DMS79 treated with DMSO at 0.1 percent for 48 hours (cell line): ENCODE data around the gene TMC1.
"Not testable (repeated sequence)": the region's sequence is repeated elsewhere in the genome, so short reads cannot be mapped to it uniquely, and the experiment has no call there.

Experiments
- DNase-seq: peaks from one replicate; lab custom pipeline; 2025; lab: John Stamatoyannopoulos, UW

The TMC1 gene

DNA sequence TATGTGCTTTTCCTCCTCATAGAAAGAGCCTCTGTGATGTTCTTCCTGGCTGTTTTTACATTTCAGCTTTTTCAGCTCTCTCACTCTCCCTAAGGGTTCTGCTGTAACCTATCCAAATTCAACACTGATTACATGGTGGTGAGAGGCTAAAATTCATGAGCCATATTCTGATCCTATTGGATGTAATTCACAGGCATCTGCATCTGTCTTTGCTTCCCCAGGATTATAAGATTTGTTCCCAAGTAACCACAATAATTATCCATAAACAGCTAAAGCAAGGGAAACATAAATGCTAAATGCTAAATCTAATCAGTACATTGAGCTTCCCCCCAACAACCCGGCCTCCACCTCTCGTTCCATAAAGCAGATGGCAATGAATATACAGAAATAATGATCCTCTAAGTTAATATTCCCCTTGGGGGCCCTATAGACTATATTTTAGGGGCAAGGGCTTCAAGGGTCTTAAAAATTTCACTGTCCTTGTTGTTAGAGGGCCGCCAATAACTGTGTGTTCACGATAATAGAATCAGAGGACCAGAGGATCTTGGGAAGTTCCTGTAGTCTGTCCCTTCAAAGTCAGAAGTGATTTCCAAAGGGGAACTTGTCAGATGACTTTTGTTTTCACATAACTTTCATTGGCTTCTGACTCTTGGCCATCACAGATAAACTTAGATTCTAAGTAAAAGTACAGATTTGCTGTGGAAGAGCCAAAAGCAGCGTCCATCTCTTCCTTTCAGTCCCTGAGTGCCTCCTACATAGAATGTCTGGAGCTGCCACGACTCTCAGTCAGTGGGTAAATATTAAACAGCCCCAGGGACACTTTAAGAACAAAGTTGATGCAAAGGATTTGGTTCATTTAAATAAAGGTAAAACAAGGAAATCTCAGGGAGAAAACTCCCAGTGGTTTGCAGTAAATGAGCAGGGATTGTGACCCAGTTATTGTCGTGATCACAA lies 305.9 kb downstream of the TMC1 start:
- DNase-seq, result no peak

GRCh38 chr9:72827950-72828731 lies 306.7 kb downstream of the TMC1 start:
- DNase-seq, result no peak

DNA sequence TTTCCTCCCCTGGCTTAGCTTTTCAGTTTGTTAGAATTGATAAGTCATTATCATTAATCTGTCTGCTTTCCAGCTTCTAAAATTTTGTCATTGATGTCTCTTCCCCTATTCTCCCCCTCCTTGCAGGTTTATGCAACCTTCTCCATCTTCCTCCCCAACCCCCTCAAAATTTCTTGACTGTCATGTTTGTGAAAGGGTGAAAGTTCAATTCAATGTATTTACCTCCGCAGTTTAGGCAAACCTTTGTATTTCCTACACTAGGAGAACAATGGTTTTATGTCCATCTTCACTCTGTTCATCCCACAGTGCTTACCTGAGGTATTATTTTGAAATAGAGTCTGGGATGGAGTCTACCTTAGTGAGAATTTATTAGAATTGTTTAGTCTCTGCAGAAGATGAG lies 313.6 kb downstream of the TMC1 start:
- no peak for DNase-seq

GRCh38 chr9:72836790-72837189 lies 315.4 kb downstream of the TMC1 start:
- no peak for DNase-seq

DNA sequence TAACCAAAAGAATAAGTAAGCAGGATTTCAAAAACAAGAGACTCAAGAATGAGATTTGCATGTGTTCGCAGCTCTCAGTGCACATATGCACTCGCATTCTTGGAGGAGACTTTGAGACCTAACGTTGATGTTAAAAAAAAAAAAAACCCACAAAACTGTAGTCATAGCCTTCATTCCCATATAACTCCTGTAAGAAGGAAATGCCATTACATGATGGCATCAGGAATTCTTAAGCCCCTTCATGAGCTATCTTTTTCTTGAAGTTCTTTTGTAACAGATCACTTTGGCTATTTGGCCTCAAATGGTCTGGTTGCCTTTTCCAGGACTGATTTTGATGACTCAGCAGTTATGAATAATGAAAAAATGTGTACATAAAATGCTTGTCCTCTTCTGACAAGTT lies 317.7 kb downstream of the TMC1 start:
- no peak for DNase-seq

- DNase-seq, result no peak
Observed at GRCh38 chr9:72843520-72844439, 322.4 kb downstream of the TMC1 start.

GRCh38 chr9:72844440-72844768 lies 323.0 kb downstream of the TMC1 start:
- DNase-seq, result no peak

DNA sequence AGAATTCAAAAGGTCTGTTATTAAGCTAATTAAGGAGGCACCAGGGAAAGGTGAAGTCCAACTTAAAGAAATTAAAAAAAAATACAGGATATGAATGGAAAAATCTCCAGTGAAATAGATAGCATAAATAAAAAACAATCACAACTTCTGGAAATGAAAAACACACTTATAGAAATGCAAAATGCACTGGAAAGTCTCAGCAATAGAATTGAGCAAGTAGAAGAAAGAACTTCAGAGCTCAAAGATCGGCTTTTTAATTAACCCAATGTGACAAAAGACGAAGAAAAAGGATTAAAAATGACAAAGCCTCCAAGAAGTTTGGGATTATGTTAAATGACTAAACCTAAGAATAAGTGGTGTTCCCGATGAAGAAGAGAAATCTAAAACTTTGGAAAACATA lies 323.6 kb downstream of the TMC1 start:
- DNase-seq, result not testable (repeated sequence)

DNA sequence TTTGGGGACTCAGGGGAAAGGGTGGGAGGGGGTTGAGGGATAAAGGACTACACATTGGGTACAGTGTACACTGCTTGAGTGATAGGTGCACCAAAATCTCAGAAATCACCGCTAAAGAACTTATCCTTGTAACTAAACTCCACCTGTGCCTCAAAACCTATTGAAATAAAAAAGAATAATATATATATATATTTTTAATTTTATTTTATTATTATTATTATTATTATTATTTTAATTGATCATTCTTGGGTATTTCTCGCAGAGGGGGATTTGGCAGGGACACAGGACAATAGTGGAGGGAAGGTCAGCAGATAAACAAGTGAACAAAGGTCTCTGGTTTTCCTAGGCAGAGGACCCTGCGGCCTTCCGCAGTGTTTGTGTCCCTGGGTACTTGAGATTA lies 328.8 kb downstream of the TMC1 start:
- not testable (repeated sequence) for DNase-seq

GRCh38 chr9:72855321-72855720 lies 333.9 kb downstream of the TMC1 start:
- no peak for DNase-seq

GRCh38 chr9:72855890-72856523 lies 334.6 kb downstream of the TMC1 start:
- DNase-seq, result no peak

DNA sequence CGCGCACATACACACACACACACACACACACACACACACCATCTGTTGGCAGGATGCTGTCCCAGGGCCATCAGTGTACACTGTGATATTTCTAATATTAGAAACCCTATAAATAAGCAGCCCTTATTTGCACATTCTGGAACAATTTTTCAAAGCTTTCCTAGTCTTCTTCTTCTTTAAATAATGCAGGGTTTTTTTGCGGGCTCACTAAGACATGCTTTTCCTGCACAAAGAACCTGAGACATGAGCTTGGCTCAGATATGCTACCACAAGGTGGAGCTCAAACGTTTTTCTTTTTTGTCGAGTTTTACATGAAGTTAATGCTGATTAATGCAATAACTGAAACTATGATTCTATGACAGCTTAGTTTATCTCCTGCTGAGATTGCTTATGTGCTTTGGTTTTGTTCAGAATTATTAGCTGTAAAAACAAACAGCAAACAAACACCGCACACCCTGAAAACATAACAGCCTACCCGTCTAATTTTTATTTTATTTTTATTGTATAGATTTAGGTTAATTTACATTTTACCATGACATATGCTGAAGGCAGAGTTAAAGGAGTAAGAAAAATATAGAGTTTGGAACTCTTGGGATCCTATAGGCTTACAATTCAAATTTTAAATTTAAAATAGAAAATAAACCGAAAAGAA lies 335.7 kb downstream of the TMC1 start:
- no peak for DNase-seq

- no peak for DNase-seq
Observed at GRCh38 chr9:72857624-72857996, 336.2 kb downstream of the TMC1 start.

- no peak for DNase-seq
Observed at GRCh38 chr9:72858089-72858912, 336.9 kb downstream of the TMC1 start.

DNA sequence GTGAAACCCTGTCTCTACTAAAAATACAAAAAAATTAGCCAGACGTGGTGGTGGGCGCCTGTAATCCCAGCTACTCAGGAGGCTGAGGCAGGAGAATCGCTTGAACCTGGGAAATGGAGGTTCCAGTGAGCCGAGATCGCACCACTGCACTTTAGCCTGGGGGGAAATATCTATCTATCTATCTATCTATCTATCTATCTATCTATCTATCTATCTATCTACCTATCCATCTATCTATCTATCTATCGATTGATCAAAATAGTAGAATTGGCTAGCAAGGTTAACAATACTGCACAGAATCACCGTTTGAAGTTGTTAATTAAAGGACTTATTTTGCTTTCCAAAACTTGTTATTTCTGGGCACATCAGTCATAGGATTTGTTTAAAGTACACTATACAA lies 341.4 kb downstream of the TMC1 start:
- DNase-seq, result not testable (repeated sequence)

DNA sequence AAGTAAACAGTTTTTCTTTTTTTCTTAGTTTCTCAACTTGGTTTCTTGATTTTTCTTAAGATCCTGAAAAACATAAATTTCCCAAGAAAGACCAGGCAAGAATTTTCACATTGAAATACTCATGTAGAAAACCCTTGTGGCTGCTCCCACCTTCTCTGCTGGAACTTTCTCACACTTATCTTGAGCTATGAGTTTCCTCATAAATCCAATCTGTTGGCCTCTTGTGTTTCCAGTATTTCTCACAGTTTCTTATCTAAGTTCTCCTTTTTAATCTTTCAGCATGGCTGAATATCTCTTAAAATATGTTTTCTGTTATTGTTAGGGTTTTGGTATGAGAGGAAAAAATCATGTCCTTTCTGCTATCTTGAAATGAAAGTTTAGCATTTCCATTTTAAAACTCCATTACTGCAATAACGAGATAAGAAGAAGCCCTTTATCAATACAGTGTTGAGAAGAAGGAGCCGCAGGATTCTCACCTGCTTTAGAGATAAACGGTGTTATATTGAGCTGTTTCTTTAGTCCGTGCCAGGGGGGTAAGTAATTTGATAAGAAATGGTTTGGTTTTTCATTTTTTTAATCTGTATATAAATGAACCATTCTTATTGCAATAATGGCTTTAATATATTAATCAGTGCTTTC lies 342.2 kb downstream of the TMC1 start:
- no peak for DNase-seq

DNA sequence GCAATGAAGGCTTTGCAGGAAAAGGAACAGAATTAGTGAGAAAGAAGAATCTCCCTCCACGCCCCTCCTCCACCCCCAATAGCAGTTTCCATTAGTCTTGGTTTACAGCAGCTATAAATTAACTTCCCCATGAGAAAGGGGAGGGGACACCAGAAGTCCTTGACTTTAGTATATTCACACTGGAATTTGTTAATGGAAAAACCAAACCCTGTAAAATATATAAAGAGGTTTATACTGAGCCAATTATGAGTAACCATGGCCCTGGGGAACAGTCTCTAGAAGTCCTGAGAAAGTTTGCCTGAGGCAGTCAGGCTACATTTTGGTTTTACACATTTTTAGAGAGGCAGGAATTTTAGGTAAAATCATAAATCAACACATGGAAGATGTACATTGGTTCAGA lies 342.9 kb downstream of the TMC1 start:
- DNase-seq, result no peak

DNA sequence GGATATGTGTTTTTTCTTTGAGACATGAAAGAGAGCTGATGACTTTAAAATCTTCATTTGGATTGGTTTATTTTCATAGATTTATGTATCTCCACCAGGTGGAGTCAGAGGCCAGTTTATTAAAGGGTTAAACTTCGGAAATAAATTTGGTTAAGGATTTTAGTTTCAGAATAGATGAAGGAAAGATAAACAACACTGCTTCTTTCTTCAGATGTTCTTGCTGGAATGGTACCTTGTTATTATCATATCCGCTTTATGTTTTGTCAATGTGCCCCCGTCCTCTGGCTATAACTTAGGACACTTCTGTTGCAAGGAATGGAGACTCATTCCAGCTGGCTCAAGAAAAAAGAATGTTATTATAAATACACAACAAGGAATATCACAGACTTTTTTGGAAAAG lies 350.3 kb downstream of the TMC1 start:
- DNase-seq, result no peak

DNA sequence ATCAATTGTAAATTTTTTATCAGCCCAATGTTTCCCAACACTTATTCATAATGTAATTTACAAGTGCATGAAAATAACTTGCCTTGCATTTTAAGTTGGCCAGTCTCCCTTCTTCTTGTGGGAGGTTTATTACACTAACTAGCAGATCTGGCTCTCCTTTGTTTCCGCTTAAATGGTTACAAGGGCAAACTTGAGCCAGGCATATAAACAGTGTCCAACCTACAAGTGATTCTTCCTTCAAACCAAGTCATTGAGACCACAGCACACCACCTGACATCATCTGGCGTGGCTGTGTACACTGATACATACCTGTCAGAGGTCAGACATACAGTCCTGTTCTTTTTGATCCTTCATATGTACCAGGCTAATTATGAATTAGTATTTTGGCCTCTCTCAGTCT lies 351.3 kb downstream of the TMC1 start:
- no peak for DNase-seq

DNA sequence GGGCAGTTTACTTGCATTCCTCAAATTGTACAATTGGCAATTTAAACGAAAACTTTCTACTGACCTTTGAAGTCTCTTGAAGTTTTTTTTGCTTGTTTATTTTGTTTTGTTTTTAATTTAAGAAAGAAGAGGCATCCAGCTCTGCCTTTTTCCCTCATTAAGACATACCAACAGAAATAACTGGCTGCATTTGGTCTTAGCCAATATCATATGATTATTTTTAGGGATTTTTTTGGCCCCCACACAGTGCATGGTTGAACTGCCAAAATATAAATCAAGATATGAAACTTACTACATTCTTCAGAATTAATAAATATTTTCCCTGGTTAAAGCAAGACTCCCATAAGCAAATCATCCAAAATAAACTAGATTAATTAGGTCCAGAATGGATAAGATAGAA lies 352.0 kb downstream of the TMC1 start:
- no peak for DNase-seq
